SK-N-SH treated with all-trans-retinoic acid at 6 μM for 48 hours (cell line): ENCODE data around the gene CAPN13.

Source experiments
- CSRNP3 ChIP-seq: fragments of 250-450 bp; sonication (Bioruptor Pico); IDR thresholded peaks from 2 replicates; pipeline ENCODE4 v1.5.1; 2021; ENCODE audit warnings: mild to moderate bottlenecking, moderate library complexity
- PATZ1 ChIP-seq: fragments of 250-450 bp; sonication (Bioruptor Pico); IDR thresholded peaks from 2 replicates; pipeline ENCODE4 v1.8.0; 2020; ENCODE audit warnings: mild to moderate bottlenecking, moderate library complexity, borderline replicate concordance

GRCh38 chr2:30766666-30767065, 40.6 kb downstream of the CAPN13 start:
- TF ChIP-seq PATZ1 (CRISPR knock-in tag) (no peak), CSRNP3 (no peak)
